Liver (tissue), 3 donors: ENCODE data around the gene GABRB1.

Source experiments
- FOXA1 ChIP-seq: IDR thresholded peaks from 2 replicates; pipeline ENCODE4 v1.6.1; 2016; ENCODE audit warnings: antibody characterized with exemption
- NR2F2 ChIP-seq: IDR thresholded peaks from 2 replicates; pipeline ENCODE4 v1.6.1; 2016; ENCODE audit warnings: antibody characterized with exemption
- TF ChIP-seq, protein P1 (sequence below): fragments of 150-350 bp; IDR thresholded peaks from 2 replicates; pipeline ENCODE4 v1.5.1; 2017; ENCODE audit warnings: improper control_type of control experiment, low read depth, low read length; ENCODE audit not compliant: missing input control
- TF ChIP-seq, protein P2 (sequence below): IDR thresholded peaks from 2 replicates; pipeline ENCODE4 v1.6.1; 2016; ENCODE audit warnings: antibody characterized with exemption
- donor health status: healthy.
- donor health status: healthy.

DNA sequence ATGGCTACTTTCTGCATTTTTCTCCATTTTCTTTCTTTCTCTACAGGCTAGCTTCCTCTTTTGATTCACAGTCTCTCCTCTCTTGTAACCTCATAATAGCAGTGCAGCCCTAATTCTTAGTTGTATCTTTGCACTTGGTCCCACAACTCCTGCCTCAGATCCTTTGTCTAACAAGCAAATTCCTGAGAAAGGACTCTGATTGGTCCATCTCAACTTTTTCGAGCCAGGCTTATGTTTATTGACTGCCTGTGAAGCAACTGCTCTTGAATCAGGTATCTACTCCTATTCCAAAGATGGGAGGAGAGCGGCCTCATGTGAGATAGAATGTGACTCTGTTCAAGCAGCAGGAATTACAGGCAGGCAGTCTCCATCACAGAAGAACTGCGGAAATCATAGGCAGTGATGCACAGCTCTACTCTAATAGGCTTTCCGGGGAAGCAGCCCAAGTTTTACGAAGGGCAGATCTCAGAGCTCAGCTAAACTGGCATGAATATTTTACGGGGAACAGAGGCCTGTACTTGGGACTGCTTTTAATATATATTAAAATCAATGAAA lies 123.5 kb downstream of the GABRB1 start:
- TF ChIP-seq, protein P1, sequence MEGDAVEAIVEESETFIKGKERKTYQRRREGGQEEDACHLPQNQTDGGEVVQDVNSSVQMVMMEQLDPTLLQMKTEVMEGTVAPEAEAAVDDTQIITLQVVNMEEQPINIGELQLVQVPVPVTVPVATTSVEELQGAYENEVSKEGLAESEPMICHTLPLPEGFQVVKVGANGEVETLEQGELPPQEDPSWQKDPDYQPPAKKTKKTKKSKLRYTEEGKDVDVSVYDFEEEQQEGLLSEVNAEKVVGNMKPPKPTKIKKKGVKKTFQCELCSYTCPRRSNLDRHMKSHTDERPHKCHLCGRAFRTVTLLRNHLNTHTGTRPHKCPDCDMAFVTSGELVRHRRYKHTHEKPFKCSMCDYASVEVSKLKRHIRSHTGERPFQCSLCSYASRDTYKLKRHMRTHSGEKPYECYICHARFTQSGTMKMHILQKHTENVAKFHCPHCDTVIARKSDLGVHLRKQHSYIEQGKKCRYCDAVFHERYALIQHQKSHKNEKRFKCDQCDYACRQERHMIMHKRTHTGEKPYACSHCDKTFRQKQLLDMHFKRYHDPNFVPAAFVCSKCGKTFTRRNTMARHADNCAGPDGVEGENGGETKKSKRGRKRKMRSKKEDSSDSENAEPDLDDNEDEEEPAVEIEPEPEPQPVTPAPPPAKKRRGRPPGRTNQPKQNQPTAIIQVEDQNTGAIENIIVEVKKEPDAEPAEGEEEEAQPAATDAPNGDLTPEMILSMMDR = no peak
- TF ChIP-seq, protein P2, sequence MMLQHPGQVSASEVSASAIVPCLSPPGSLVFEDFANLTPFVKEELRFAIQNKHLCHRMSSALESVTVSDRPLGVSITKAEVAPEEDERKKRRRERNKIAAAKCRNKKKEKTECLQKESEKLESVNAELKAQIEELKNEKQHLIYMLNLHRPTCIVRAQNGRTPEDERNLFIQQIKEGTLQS = no peak
- TF ChIP-seq FOXA1 (no peak), NR2F2 (no peak)
